ENCODE results near the gene MVP. TPM values are rescaled to one million over a fixed set of nuclear protein-coding genes. Genes with fewer than 3 reads are reported as not detected.
"Not testable (repeated sequence)": the region's sequence is repeated elsewhere in the genome, so short reads cannot be mapped to it uniquely, and the experiment has no call there.

MVP gene
- total RNA-seq, 1 donor from 2014 or later, result 150 TPM

GRCh38 chr16:29877266-29877961 lies 57.2 kb downstream of the MVP start:
- H3K4me3 Mint-ChIP-seq (ENCODE audit: unreplicated experiment), result peak overlapping the region; percentile 18

GRCh38 chr16:29878172-29878571 lies 57.9 kb downstream of the MVP start:
- no peaks in the 10 kb centered on the region for H3K9me3 Mint-ChIP-seq (ENCODE audit: unreplicated experiment)
- TF ChIP-seq CTCF (IDR thresholded peaks at IDR 0.05), result no peak
- H3K4me3 Mint-ChIP-seq (ENCODE audit: unreplicated experiment), result no peak overlapping the region
- H3K27me3 Mint-ChIP-seq (ENCODE audit: unreplicated experiment), result peaks cover 29% of the 10 kb centered on the region
- no peaks in the 10 kb centered on the region for H3K36me3 Mint-ChIP-seq (ENCODE audit: unreplicated experiment)
- H3K4me1 Mint-ChIP-seq (ENCODE audit: unreplicated experiment), result peaks cover 14% of the 10 kb centered on the region
- no peak for DNase-seq (ENCODE audit: extremely low spot score, unreplicated experiment)
- H3K27ac Mint-ChIP-seq (ENCODE audit: unreplicated experiment), result no peak overlapping the region

More at GRCh38 chr16:29877266-29877961, 57.2 kb downstream of the MVP start:
- no peak for TF ChIP-seq CTCF (IDR thresholded peaks at IDR 0.05)
- Mint-ChIP-seq H3K27me3 (ENCODE audit: unreplicated experiment) (peaks cover 29% of the 10 kb centered on the region), H3K36me3 (ENCODE audit: unreplicated experiment) (no peaks in the 10 kb centered on the region), H3K27ac (ENCODE audit: unreplicated experiment) (no peak overlapping the region), H3K9me3 (ENCODE audit: unreplicated experiment) (no peaks in the 10 kb centered on the region), H3K4me1 (ENCODE audit: unreplicated experiment) (peaks cover 14% of the 10 kb centered on the region)
- no peak for DNase-seq (ENCODE audit: extremely low spot score, unreplicated experiment)

- H3K27ac Mint-ChIP-seq (ENCODE audit: unreplicated experiment), result no peak overlapping the region
- peaks cover 24% of the 10 kb centered on the region for H3K27me3 Mint-ChIP-seq (ENCODE audit: unreplicated experiment)
- peaks cover 14% of the 10 kb centered on the region for H3K4me1 Mint-ChIP-seq (ENCODE audit: unreplicated experiment)
- TF ChIP-seq CTCF (IDR thresholded peaks at IDR 0.05), result no peak
- no peaks in the 10 kb centered on the region for H3K36me3 Mint-ChIP-seq (ENCODE audit: unreplicated experiment)
- H3K9me3 Mint-ChIP-seq (ENCODE audit: unreplicated experiment), result no peaks in the 10 kb centered on the region
- DNase-seq (ENCODE audit: extremely low spot score, unreplicated experiment), result no peak
- H3K4me3 Mint-ChIP-seq (ENCODE audit: unreplicated experiment), result no peak overlapping the region
These were observed 60.8 kb downstream of the MVP start for GRCh38 chr16:29881050-29881449.

- Mint-ChIP-seq H3K27ac (ENCODE audit: unreplicated experiment) (no peak overlapping the region), H3K27me3 (ENCODE audit: unreplicated experiment) (peaks cover 5% of the 10 kb centered on the region), H3K36me3 (ENCODE audit: unreplicated experiment) (no peaks in the 10 kb centered on the region), H3K4me1 (ENCODE audit: unreplicated experiment) (no peaks in the 10 kb centered on the region), H3K4me3 (ENCODE audit: unreplicated experiment) (no peak overlapping the region), H3K9me3 (ENCODE audit: unreplicated experiment) (no peaks in the 10 kb centered on the region)
- no peak for TF ChIP-seq CTCF (IDR thresholded peaks at IDR 0.05)
- no peak for DNase-seq (ENCODE audit: extremely low spot score, unreplicated experiment)
These were observed 63.7 kb downstream of the MVP start for GRCh38 chr16:29883987-29884386.

GRCh38 chr16:29889372-29889771 lies 69.1 kb downstream of the MVP start:
- H3K9me3 Mint-ChIP-seq (ENCODE audit: unreplicated experiment); H3K27me3 Mint-ChIP-seq (ENCODE audit: unreplicated experiment); H3K27ac Mint-ChIP-seq (ENCODE audit: unreplicated experiment); H3K4me3 Mint-ChIP-seq (ENCODE audit: unreplicated experiment); H3K36me3 Mint-ChIP-seq (ENCODE audit: unreplicated experiment); H3K4me1 Mint-ChIP-seq (ENCODE audit: unreplicated experiment); DNase-seq (ENCODE audit: extremely low spot score, unreplicated experiment): not testable (repeated sequence)

Measured in osteocyte (in vitro differentiated cells).